SKM-1 treated with dmso at 0.1 percent for 144 hours (cell line): ENCODE results near the gene APOB.
"Not testable (repeated sequence)": the region's sequence is repeated elsewhere in the genome, so short reads cannot be mapped to it uniquely, and the experiment has no call there.

Experiments used
- DNase-seq: peaks from one replicate; lab custom pipeline; 2025; ENCODE audit not compliant: unreplicated experiment; lab: John Stamatoyannopoulos, UW

APOB gene

GRCh38 chr2:21034156-21034971, 9.5 kb downstream of the APOB start:
- DNase-seq = no peak

GRCh38 chr2:21033237-21034155, 10.4 kb downstream of the APOB start:
- DNase-seq = no peak

GRCh38 chr2:21032338-21033236, 11.3 kb downstream of the APOB start:
- no peak for DNase-seq

- DNase-seq = no peak
Observed at GRCh38 chr2:21030983-21031968, 12.6 kb downstream of the APOB start.

DNA sequence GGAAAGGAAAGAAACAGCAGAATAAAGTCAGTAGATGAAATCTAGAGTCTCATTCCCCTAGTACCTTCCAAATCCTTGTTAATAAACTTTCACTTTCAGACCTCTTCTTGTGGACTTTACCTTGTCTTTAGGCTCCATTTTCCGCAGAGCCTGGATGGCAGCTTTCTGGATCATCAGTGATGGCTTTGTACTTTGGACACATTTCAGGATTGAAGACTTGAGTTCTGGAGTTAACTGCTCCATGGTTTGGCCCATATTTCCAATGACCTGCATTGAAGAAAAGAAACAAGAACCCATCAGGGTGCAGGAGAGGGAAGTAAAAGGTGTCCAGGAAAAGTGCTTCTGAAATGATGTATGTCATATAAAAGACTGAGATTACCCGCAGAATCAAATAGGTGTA, 14.4 kb downstream of the APOB start:
- DNase-seq = no peak

- DNase-seq = not testable (repeated sequence)
Observed at GRCh38 chr2:21028951-21029350, 14.9 kb downstream of the APOB start.

DNA sequence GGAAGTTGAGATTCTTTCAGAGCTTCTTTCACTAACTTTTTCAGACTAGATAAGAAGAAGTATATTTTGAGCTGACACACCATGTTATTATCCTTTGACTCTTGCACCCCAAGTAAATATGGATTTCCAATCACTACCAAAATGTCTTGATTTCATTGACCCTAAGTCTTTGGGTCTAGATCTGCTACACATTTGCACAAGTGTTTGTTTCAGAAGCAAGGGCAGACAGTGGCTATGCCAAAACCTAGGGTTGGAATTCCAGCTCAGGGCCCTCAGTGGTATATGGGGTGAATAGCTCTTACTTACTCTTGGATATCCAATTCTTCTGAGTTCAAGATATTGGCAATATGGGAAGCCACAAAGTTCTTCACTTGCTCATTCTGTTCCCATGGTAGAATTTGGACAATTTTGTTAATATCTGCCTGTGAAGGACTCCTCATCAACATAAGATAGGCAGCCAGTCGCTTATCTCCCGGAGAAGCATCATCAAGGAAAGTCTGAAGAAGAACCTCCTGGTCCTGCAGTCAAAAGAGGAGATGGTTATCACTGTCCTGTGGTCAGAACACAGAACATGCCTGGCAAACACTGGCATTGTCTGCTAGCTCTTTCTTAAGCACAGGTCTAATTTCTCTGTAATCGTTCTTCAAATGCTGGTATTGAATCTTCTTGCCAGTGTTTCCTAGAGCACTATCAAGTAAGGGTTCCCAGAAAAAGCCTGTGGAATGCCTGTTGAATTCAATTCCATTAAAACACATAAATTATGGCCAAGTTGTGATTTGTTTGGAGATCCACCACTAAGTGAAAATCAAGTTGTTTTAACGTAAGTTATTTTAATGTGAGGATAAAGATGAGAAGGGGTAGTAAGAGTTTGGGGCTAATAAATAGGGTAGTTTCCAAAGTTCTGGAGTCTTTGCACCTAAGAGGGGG, 15.6 kb downstream of the APOB start:
- DNase-seq = no peak

GRCh38 chr2:21026479-21027282, 17.2 kb downstream of the APOB start:
- no peak for DNase-seq

GRCh38 chr2:21025690-21026478, 18.0 kb downstream of the APOB start:
- DNase-seq = no peak

- DNase-seq = no peak
Observed at GRCh38 chr2:21024722-21025389, 19.0 kb downstream of the APOB start.

GRCh38 chr2:21024198-21024597, 19.7 kb downstream of the APOB start:
- DNase-seq = no peak

GRCh38 chr2:21023419-21024181, 20.3 kb downstream of the APOB start:
- DNase-seq = no peak

DNA sequence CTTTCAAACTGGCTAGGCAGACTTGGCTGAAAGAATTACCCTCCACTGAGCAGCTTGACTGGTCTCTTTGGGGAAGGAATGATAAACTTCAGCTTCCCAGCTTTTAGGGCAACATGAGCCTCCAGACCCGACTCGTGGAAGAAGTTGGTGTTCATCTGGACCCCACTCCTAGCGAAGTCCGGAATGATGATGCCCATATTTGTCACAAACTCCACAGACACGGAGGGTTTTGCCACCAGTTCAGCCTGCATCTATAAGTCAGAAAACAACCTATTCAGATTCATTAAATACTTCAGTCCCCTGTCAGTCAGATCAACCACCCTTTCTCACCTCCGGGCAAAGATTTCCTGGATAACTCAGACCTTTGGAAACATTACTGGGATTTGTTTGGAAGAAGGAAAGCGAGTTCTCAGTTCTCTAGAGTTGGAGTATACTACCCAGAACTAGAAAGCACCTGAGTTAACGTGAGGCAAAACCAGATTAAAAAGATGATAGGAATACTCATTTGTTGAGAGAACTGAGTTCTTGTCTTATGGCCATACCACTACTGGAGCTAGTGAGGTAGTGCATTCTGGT, 21.0 kb downstream of the APOB start:
- no peak for DNase-seq

DNA sequence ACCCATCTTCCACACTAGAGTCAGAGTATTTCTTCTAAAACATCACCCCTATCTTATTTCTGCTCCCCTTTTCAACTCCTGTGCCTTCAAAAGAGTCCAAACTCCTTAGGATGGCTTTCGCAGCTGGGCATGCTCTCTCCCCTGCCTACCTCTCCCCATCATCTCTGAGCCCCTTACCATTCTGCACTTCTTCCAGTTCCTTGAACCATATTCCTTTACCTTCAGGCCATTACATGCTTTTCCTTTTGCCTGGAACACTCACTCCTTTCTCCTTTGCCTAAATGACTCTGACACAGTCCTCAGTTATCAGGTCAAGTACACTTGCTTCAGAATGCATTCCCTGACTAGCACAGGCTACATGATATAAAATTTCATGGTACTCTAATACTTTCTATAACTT, 22.4 kb downstream of the APOB start:
- DNase-seq = no peak

DNA sequence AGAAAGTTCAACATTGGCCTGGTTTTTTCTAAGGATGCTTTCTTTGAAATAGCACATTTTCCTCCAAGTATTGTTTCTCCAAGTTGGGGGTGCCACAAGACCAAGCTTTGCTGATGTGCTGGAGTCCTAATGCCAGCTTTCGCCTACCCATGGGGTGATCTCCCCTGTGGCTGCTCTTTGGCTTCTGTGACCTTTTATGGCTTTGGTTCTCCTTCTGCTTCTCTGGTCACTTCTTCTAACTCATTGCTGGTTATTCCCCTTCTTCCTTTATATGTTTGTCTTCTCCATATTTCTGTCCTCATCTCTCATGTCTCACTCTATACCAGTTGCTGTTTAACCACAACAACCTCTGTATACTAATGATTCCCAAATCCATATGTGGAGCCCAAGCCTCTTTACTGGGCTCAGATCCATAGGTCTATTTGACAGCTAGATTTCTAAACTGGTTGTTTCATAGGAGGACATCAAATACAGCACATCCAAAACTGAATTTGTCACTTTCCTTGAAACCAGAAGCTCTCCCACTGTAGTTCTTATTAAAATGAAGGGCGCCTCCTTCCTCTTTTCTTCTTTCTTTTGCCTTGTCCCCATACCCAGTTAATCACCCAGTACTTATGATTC, 23.1 kb downstream of the APOB start:
- DNase-seq = no peak
